Ishikawa (cell line): ENCODE measurements around the gene AMN.

Experiments used
- CREB1 ChIP-seq: IDR thresholded peaks from 2 replicates; pipeline ENCODE4 v1.6.1; 2012; ENCODE audit warnings: low read depth
- EGR1 ChIP-seq: IDR thresholded peaks from 2 replicates; pipeline ENCODE4 v1.6.1; 2012
- EP300 ChIP-seq: IDR thresholded peaks from 2 replicates; pipeline ENCODE4 v1.6.1; 2012; ENCODE audit warnings: borderline replicate concordance
- FOXM1 ChIP-seq: IDR thresholded peaks from 2 replicates; pipeline ENCODE4 v1.6.1; 2012; ENCODE audit warnings: low read depth, borderline replicate concordance
- RAD21 ChIP-seq: IDR thresholded peaks from 2 replicates; pipeline ENCODE4 v1.6.1; 2012; ENCODE audit warnings: low read depth
- REST ChIP-seq: IDR thresholded peaks from 2 replicates; pipeline ENCODE4 v1.6.1; 2012; ENCODE audit warnings: low read depth, mild to moderate bottlenecking
- TAF1 ChIP-seq: IDR thresholded peaks from 2 replicates; pipeline ENCODE4 v1.6.1; 2012; ENCODE audit warnings: low read depth, mild to moderate bottlenecking
- TCF12 ChIP-seq: IDR thresholded peaks from 2 replicates; pipeline ENCODE4 v1.6.1; 2012; ENCODE audit warnings: low read depth
- USF1 ChIP-seq: IDR thresholded peaks from 2 replicates; pipeline ENCODE4 v1.6.1; 2012
- YY1 ChIP-seq: IDR thresholded peaks from 2 replicates; pipeline ENCODE4 v1.6.1; 2012; ENCODE audit warnings: low read depth
- TF ChIP-seq, protein P1 (sequence below): IDR thresholded peaks from 2 replicates; pipeline ENCODE4 v1.6.1; 2012

- TF ChIP-seq CREB1 (no peak), EP300 (no peak), USF1 (no peak), TAF1 (no peak), FOXM1 (no peak), REST (no peak), RAD21 (no peak), TCF12 (no peak), YY1 (no peak), EGR1 (no peak)
- TF ChIP-seq, protein P1, sequence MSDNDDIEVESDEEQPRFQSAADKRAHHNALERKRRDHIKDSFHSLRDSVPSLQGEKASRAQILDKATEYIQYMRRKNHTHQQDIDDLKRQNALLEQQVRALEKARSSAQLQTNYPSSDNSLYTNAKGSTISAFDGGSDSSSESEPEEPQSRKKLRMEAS = no peak
These were observed 13.3 kb downstream of the AMN start for GRCh38 chr14:102935756-102936155.
